Breast epithelium (tissue), 4 donors: Measurements from ENCODE around the gene RDH14. TPM values are rescaled to one million over a fixed set of nuclear protein-coding genes. Genes with fewer than 3 reads are reported as not detected.

Experiments
- DNase-seq, 2 donors: peaks; one replicate each; pipeline ENCODE4 v3.0.0-alpha.2; 2019; ENCODE audit warnings: low spot score in 2 of 2
- H3K27ac ChIP-seq, 2 donors: fragments of 200-600 bp; sonication (generic) in 1 of 2; one replicate each; pipeline ENCODE4 v1.5.1; 2016 to 2019; ENCODE audit warnings: mild to moderate bottlenecking in 1 of 2
- H3K27me3 ChIP-seq, 2 donors: fragments of 200-600 bp; sonication (generic) in 1 of 2; one replicate each; pipeline versions ENCODE4 v1.5.1 to v1.6.0; 2017 to 2019; ENCODE audit warnings: control low read depth in 1 of 2, mild to moderate bottlenecking in 1 of 2
- H3K36me3 ChIP-seq: fragments of 200-600 bp; one replicate; pipeline ENCODE4 v1.5.1; 2019
- H3K4me1 ChIP-seq, 2 donors: fragments of 200-600 bp; sonication (generic); one replicate each; pipeline ENCODE4 v1.5.1; 2016 to 2019; ENCODE audit warnings: control low read depth in 1 of 2
- H3K4me3 ChIP-seq, 3 donors: fragments of 200-600 bp; sonication (generic); 1 replicate in 2 of 3; 2 replicates in 1 of 3; pipeline ENCODE4 v1.5.1; 2016 to 2019; ENCODE audit warnings: mild to moderate bottlenecking in 3 of 3, moderate library complexity in 2 of 3
- H3K9me3 ChIP-seq, 2 donors: fragments of 200-600 bp; sonication (generic) in 1 of 2; one replicate each; pipeline ENCODE4 v1.5.1; 2016 to 2019; ENCODE audit warnings: control low read depth in 1 of 2
- CTCF ChIP-seq, 3 donors: fragments of 450-650 bp; IDR thresholded peaks; one replicate each; pipeline ENCODE4 v1.5.1; 2016 to 2017; ENCODE audit warnings: antibody characterized with exemption in 3 of 3, mild to moderate bottlenecking in 3 of 3, moderate library complexity in 3 of 3
- POLR2A ChIP-seq: fragments of 450-650 bp; IDR thresholded peaks from one replicate; pipeline ENCODE4 v1.6.1; 2016; ENCODE audit warnings: antibody characterized with exemption, mild to moderate bottlenecking, moderate library complexity
- POLR2AphosphoS5 ChIP-seq, 3 donors: sonication (generic); formaldehyde crosslinking; IDR thresholded peaks; one replicate each; pipeline ENCODE4 v1.6.1; 2017; ENCODE audit warnings: antibody characterized with exemption in 3 of 3
- intact Hi-C: fragments of 100-400 bp; cut with DNase I; formaldehyde crosslinking; loops from one replicate; pipeline ENCODE4 v1.15.1; 2023; ENCODE audit warnings: low total_unique reads
- total RNA-seq, 3 donors: library from RNA; depleted of rRNA; stranded (reverse); fragments of >200 nt; gene quantifications; one replicate each; pipeline ENCODE4 v1.1.0, GENCODE V29; 2016

RDH14 gene
- total RNA-seq, 3 donors from 2014 or later: 31.8 to 42.6 (median 35.7) TPM

DNA sequence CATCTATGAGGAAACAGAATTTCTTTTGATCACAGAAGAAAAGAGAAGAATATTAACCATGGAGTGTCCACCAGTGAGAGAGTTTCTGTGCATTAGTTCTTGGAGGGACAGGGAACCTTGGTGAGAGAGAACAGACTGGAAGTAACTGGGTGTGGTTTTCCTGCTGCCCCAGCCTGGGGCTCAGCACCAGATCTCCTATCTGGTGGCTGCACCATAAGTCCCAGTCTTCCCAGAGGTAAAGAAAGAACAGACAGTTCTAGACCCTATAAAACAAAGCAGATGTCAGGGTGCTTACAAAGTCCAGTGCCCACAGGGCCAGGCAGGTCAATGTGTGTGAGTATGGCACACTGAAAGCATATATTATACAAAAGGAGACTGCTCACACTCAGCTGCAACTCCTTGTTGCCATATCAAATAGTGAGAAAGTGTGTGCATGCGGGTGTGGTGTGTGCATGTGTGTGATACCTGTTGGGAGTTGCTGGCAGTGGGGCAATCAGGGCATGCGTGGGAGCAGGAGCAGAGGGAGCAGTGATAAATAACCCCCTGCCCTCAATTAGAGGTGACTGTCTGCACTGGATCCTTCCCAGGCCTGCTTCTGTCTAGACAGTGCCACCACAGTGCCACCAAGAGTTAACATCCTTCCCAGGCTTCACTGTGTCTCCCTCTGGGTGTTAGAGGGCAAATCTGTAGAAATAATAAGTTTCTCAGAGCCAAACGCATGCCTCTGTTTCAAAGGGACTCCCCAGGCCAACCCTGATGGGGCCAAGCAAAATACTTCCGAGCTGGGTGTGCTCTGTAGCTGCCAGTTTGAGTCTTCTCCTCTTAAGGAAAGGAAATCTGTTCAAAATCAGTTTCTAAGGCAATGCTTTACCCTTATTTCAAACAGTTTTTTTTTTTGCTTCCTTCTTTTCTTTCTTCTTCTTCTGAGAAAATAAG, 45.7 kb downstream of the RDH14 start:
- H3K27me3 ChIP-seq: no peaks in the 10 kb centered on the region
- intact Hi-C loops: no loop called here
- no peaks in the 10 kb centered on the region for H3K4me1 ChIP-seq
- no peak for DNase-seq
- no peaks in the 10 kb centered on the region for H3K9me3 ChIP-seq
- no peak overlapping the region for H3K27ac ChIP-seq
- TF ChIP-seq CTCF (IDR thresholded peaks at IDR 0.05): no peak
- H3K36me3 ChIP-seq: no peaks in the 10 kb centered on the region
- H3K4me3 ChIP-seq: no peak overlapping the region

DNA sequence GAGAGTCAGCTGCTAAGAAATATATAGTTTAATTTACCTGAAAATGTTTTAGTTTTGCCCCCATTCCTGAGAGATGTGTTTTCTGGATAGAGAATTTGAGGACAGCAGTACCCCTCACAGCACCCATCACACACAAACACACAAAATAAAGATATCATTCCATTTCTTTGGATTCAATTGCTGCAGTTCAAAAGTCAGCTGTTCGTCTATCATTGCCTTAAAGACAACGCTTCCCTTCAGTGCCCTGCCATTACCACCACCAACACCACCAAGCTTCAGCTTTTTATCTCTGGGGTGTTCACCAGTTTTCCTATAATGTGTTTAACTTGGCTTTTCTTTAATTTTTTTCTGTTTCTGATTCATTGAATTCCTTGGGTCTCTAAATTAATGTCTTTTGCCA, 49.7 kb downstream of the RDH14 start:
- intact Hi-C loops: loop anchor here (2.0 kb wide), 1 partner anchor 16 kb away; no protein-coding TSS in a partner anchor
- DNase-seq: no peak
- no peak overlapping the region for H3K27ac ChIP-seq

GRCh38 chr2:18506883-18507509, 53.5 kb downstream of the RDH14 start:
- H3K36me3 ChIP-seq: no peaks in the 10 kb centered on the region
- H3K4me3 ChIP-seq: no peak overlapping the region
- TF ChIP-seq POLR2AphosphoS5 (IDR thresholded peaks at IDR 0.05) (no peak), CTCF (IDR thresholded peaks at IDR 0.05) (no peak), POLR2A (no peak)
- no peak for DNase-seq
- no peaks in the 10 kb centered on the region for H3K27me3 ChIP-seq
- H3K27ac ChIP-seq: no peak overlapping the region
- H3K9me3 ChIP-seq: no peaks in the 10 kb centered on the region
- H3K4me1 ChIP-seq: no peaks in the 10 kb centered on the region
- intact Hi-C loops: no loop called here

More for the DNA sequence above, 49.7 kb downstream of the RDH14 start:
- Histone ChIP-seq H3K9me3 (no peaks in the 10 kb centered on the region), H3K36me3 (no peaks in the 10 kb centered on the region), H3K4me3 (no peak overlapping the region), H3K27me3 (no peaks in the 10 kb centered on the region), H3K4me1 (no peaks in the 10 kb centered on the region)
- TF ChIP-seq POLR2AphosphoS5 (IDR thresholded peaks at IDR 0.05) (no peak), CTCF (IDR thresholded peaks at IDR 0.05) (no peak), POLR2A (no peak)

DNA sequence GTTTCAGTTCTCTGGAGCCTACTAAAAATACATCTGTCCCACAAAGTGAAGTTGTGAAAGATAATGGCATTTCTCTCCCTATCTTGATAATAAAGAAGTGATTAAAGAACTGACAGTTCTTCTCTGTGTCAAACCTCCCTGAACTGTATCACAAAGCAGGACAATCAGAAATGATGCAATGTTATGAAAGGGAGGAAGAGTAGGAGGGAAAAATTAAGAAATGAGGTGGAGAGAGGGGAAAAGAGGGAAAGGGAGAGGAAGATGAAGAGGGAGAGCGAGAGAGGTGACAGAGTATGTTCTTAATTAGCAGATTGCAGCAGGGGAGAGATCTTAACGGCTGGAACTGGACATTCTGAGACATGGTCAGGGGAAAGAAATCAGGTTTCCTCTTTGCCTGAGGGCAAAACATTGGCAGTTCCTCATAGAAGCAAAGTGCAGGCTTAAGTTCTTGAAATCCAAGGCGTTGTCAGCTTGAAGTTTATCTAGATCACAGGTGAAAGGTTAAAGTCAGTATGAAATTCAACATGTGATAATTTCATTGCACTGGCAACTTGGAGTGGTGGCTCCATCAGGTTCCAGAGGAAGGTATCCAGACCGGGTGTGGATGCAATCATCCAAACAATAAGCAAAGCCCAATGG, 54.6 kb downstream of the RDH14 start:
- no peaks in the 10 kb centered on the region for H3K9me3 ChIP-seq
- H3K27ac ChIP-seq: no peak overlapping the region
- no peaks in the 10 kb centered on the region for H3K4me1 ChIP-seq
- DNase-seq: no peak
- no peaks in the 10 kb centered on the region for H3K27me3 ChIP-seq
- TF ChIP-seq POLR2A (no peak), CTCF (IDR thresholded peaks at IDR 0.05) (no peak), POLR2AphosphoS5 (IDR thresholded peaks at IDR 0.05) (no peak)
- H3K36me3 ChIP-seq: no peaks in the 10 kb centered on the region
- H3K4me3 ChIP-seq: no peak overlapping the region
- intact Hi-C loops: no loop called here

Other genes with a start within 250 kb of the RDH14 start
- not detected for gene NT5C1B, start 28.9 kb upstream of the RDH14 start, total RNA-seq